Skeletal muscle satellite cell (primary cell): Measurements from ENCODE around the gene INPP4A.
A peak's percentile ranks its signal among the peaks of the same experiment; 100 is the strongest.
"Not testable (repeated sequence)": the region's sequence is repeated elsewhere in the genome, so short reads cannot be mapped to it uniquely, and the experiment has no call there.

ENCODE experiments used
- H3K27me3 ChIP-seq: 2 replicates; pipeline ENCODE4 v1.7.0; 2013; ENCODE audit warnings: low read length; ENCODE audit not compliant: control insufficient read depth, insufficient read depth
- H3K36me3 ChIP-seq: 2 replicates; pipeline ENCODE4 v1.7.0; 2013; ENCODE audit warnings: mild to moderate bottlenecking, control low read depth, low read length; ENCODE audit not compliant: insufficient read depth
- H3K4me1 ChIP-seq: 2 replicates; pipeline ENCODE4 v1.7.0; 2013; ENCODE audit warnings: low read length; ENCODE audit not compliant: control insufficient read depth, insufficient read depth
- H3K4me2 ChIP-seq: 2 replicates; pipeline ENCODE4 v1.7.0; 2013; ENCODE audit warnings: mild to moderate bottlenecking, low read length
- H3K4me3 ChIP-seq: 2 replicates; pipeline ENCODE4 v1.7.0; 2013; ENCODE audit warnings: low read length
- H3K9ac ChIP-seq: 2 replicates; pipeline ENCODE4 v1.7.0; 2013; ENCODE audit warnings: mild to moderate bottlenecking, low read depth, low read length, moderate library complexity
- H3K9me3 ChIP-seq: replicated peaks from 2 replicates; pipeline ENCODE4 v1.7.0; 2013; ENCODE audit warnings: mild to moderate bottlenecking, control low read depth, low read length

Gene INPP4A

GRCh38 chr2:98594665-98595064 is 150.0 kb downstream of the INPP4A start:
- Histone ChIP-seq H3K36me3 (peaks cover 11% of the 10 kb centered on the region), H3K4me1 (peaks cover 14% of the 10 kb centered on the region)
- H3K9me3 ChIP-seq, H3K4me3 ChIP-seq, H3K4me2 ChIP-seq, H3K27me3 ChIP-seq, H3K9ac ChIP-seq: not testable (repeated sequence)

DNA sequence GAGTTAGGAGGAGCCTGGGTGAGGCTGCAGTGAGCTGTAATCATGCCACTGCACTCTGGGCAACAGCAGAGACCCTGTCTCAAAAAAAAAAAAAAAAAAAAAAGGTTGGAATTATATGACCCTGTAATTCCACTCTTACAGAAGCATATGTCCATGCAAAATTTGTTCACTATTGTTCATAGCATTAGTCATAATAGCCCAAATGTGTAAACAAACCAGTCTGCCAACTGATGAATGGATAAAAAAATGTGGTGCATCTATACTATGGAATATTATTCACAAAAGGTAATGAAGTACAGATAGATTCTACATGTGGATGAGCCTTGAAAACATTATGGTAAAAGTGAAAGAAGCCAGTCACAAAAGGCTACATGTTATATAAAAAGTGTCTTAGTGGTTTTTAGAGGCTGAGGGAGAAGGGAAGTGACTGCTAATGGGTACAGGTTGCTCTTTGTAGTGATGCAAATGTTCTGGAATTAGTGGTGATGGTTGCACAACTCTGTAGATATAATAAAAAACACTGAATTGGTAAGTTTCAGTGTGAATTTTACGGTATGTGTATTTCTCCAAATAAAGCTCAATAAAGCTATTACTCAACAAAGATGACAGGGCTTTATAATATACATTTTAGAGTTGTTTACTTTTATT is 154.2 kb downstream of the INPP4A start:
- Histone ChIP-seq H3K27me3 (no peaks in the 10 kb centered on the region), H3K4me2 (no peak overlapping the region), H3K36me3 (peaks cover 26% of the 10 kb centered on the region), H3K4me3 (no peak overlapping the region), H3K9me3 (no peaks in the 10 kb centered on the region), H3K4me1 (peaks cover 17% of the 10 kb centered on the region), H3K9ac (no peak overlapping the region)

DNA sequence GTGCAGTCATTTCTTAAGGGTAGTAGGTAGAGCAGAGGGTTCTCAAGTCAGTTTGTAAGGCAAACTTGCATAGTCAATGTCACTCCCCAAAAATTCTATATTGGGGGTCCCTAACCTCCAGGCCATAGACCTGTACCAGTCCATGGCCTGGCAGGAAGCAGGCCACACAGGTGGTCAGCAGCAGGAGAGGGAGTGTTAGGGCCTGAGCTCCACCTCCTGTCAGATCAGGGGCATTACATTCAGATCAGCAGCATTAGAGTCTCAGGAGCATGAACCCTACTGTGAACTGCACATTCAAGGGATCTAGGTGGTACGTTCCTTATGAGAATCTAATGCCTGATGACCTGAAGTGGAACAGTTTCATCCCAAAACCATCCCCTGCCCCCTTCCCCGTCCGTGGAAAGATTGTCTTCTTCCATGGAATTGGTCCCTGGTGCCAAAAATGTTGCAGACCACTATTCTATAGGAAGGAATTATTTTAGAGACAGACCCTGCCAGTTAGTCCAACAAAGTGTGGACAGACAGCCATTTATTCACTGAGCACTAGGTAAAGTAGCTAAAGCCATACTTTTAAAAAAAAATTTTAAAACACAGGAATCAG is 157.0 kb downstream of the INPP4A start:
- Histone ChIP-seq H3K4me2 (no peak overlapping the region), H3K36me3 (peaks cover 26% of the 10 kb centered on the region), H3K9ac (no peak overlapping the region)

DNA sequence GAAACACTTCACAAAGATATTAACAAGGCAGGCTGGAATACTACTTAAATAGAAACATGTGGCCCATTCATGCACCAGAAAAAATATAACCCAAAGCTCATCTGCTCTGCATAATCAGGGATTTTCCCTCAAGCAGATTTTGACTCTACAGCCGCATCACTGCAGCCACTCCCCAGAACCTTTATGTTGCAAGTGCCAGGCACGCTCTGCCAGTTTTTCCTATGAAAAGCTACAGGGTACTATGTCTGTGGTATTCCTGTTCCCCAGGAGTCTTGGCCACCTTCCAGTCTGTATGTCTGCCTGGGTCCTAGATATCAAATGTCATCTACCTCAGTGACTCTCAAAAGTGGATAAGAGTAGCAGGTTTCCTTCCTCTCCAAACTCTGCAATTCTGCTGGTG is 159.9 kb downstream of the INPP4A start:
- H3K9ac ChIP-seq: no peak overlapping the region
- no peaks in the 10 kb centered on the region for H3K27me3 ChIP-seq
- no peaks in the 10 kb centered on the region for H3K9me3 ChIP-seq
- peaks cover 20% of the 10 kb centered on the region for H3K4me1 ChIP-seq
- peaks cover 20% of the 10 kb centered on the region for H3K36me3 ChIP-seq
- no peak overlapping the region for H3K4me3 ChIP-seq
- no peak overlapping the region for H3K4me2 ChIP-seq

More for the DNA sequence above, 157.0 kb downstream of the INPP4A start:
- H3K9me3 ChIP-seq: no peaks in the 10 kb centered on the region
- no peak overlapping the region for H3K4me3 ChIP-seq
- peaks cover 20% of the 10 kb centered on the region for H3K4me1 ChIP-seq
- H3K27me3 ChIP-seq: no peaks in the 10 kb centered on the region

- H3K9me3 ChIP-seq: no peaks in the 10 kb centered on the region
- no peak overlapping the region for H3K4me3 ChIP-seq
- H3K36me3 ChIP-seq: peaks cover 18% of the 10 kb centered on the region
- peaks cover 20% of the 10 kb centered on the region for H3K4me1 ChIP-seq
- H3K4me2 ChIP-seq: no peak overlapping the region
- H3K9ac ChIP-seq: no peak overlapping the region
- no peaks in the 10 kb centered on the region for H3K27me3 ChIP-seq
Measured at GRCh38 chr2:98605076-98605475, 160.4 kb downstream of the INPP4A start.

DNA sequence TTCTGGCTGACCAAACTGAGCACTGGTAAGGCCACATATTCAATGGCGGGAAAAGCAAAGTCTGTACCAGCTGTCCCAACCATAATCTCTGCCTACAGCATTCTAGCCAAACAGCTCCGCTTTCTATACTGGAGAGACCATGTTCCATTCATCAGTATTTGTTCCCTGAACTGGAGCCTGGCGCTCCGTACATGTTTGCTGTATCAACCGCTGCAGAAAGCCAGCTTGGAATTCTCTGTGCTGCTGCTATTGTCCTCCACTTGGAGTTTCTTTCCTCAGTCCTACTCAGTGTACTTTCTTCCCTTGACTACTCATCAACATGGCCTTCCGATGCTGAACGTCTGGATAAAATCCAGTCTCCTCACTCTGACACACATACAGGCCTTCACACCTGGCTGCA is 161.8 kb downstream of the INPP4A start:
- Histone ChIP-seq H3K4me1 (peaks cover 28% of the 10 kb centered on the region), H3K9me3 (no peaks in the 10 kb centered on the region), H3K9ac (no peak overlapping the region), H3K27me3 (no peaks in the 10 kb centered on the region), H3K36me3 (peaks cover 21% of the 10 kb centered on the region), H3K4me2 (peak overlapping the region; percentile 98), H3K4me3 (no peak overlapping the region)

DNA sequence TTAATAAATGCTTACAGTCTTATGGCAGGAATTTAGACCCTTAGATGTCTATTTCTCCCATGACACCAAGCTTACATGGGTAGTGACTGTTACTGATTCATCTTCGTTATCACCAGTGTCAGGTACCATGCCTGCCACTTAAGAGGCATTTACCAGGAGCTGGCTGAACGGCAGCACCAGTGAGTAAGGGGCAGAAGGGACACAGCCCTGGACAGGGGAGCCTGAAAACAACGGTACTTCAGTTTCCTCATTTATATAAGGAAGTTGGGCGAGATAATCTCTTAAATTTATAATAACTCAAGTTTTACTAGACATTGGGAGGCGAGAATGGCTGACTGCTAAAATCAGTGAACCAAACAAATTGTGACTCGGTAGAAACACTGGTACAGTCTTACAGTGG is 162.4 kb downstream of the INPP4A start:
- Histone ChIP-seq H3K9ac (peak overlapping the region; percentile 100), H3K4me2 (peak overlapping the region; percentile 98), H3K36me3 (peaks cover 22% of the 10 kb centered on the region), H3K9me3 (no peaks in the 10 kb centered on the region), H3K4me3 (peak overlapping the region; percentile 94), H3K27me3 (no peaks in the 10 kb centered on the region), H3K4me1 (peaks cover 28% of the 10 kb centered on the region)

- Histone ChIP-seq H3K9me3 (no peaks in the 10 kb centered on the region), H3K4me3 (peak overlapping the region; percentile 94), H3K4me2 (peak overlapping the region; percentile 98), H3K9ac (peak overlapping the region; percentile 100), H3K27me3 (no peaks in the 10 kb centered on the region), H3K4me1 (peaks cover 28% of the 10 kb centered on the region), H3K36me3 (peaks cover 25% of the 10 kb centered on the region)
Measured at GRCh38 chr2:98607741-98608115, 163.1 kb downstream of the INPP4A start.

GRCh38 chr2:98608116-98608961 is 163.7 kb downstream of the INPP4A start, which contains the start of the genes COA5 and UNC50:
TSS of gene COA5 (minus strand) at chr2:98608512. CDS start at chr2:98608405, 107 bp downstream.
TSS of gene UNC50 (plus strand) at chr2:98608589. CDS start at chr2:98609760, 1,171 bp downstream.
- Histone ChIP-seq H3K4me3 (peak within 1 kb of the TSS; percentile 94), H3K9ac (peak within 1 kb of the TSS; percentile 100), H3K4me2 (peak within 1 kb of the TSS; percentile 98), H3K9me3 (no peaks in the 10 kb centered on the region), H3K36me3 (peaks cover 30% of the 10 kb centered on the region), H3K27me3 (no peaks in the 10 kb centered on the region), H3K4me1 (peaks cover 28% of the 10 kb centered on the region)

- peak overlapping the region; percentile 94 for H3K4me3 ChIP-seq
- H3K9ac ChIP-seq: peak overlapping the region; percentile 100
- peak overlapping the region; percentile 86 for H3K4me2 ChIP-seq
- peaks cover 28% of the 10 kb centered on the region for H3K4me1 ChIP-seq
- peaks cover 34% of the 10 kb centered on the region for H3K36me3 ChIP-seq
- H3K9me3 ChIP-seq: no peaks in the 10 kb centered on the region
- H3K27me3 ChIP-seq: no peaks in the 10 kb centered on the region
Measured at GRCh38 chr2:98608962-98609604, 164.4 kb downstream of the INPP4A start.
